Neuronal stem cell (in vitro differentiated cells): ENCODE measurements around the gene CLPSL2.

Experiments
- DNase-seq: peaks from one replicate; pipeline ENCODE4 v3.0.0-alpha.2; 2013; ENCODE audit warnings: low spot score
- H2AFZ ChIP-seq: one replicate; pipeline ENCODE4 v1.6.1; 2013; ENCODE audit warnings: mild to moderate bottlenecking, low read length, inconsistent platforms
- H2AK5ac ChIP-seq: 2 replicates; pipeline ENCODE4 v1.6.1; 2013; ENCODE audit warnings: low read depth, mild to moderate bottlenecking, inconsistent platforms, low read length, moderate library complexity, mixed read lengths
- H2BK120ac ChIP-seq: 2 replicates; pipeline ENCODE4 v1.6.1; 2013; ENCODE audit warnings: low read depth, mild to moderate bottlenecking, inconsistent platforms, low read length, moderate library complexity, mixed read lengths
- H2BK12ac ChIP-seq: one replicate; pipeline ENCODE4 v1.6.1; 2013; ENCODE audit warnings: low read length, inconsistent platforms
- H2BK15ac ChIP-seq: 2 replicates; pipeline ENCODE4 v1.6.1; 2013; ENCODE audit warnings: mild to moderate bottlenecking, low read length, inconsistent platforms, mixed read lengths
- H2BK5ac ChIP-seq: one replicate; pipeline ENCODE4 v1.6.1; 2013; ENCODE audit warnings: inconsistent platforms, mild to moderate bottlenecking, low read length, moderate library complexity
- H3K14ac ChIP-seq: one replicate; pipeline ENCODE4 v1.6.1; 2013; ENCODE audit warnings: low read length, inconsistent platforms
- H3K18ac ChIP-seq: 2 replicates; pipeline ENCODE4 v1.6.1; 2013; ENCODE audit warnings: low read length, inconsistent platforms
- H3K23ac ChIP-seq: 2 replicates; pipeline ENCODE4 v1.6.1; 2013; ENCODE audit warnings: low read depth, mild to moderate bottlenecking, mixed read lengths, low read length, inconsistent platforms; ENCODE audit not compliant: poor library complexity
- H3K27ac ChIP-seq: replicated peaks from 3 replicates; pipeline ENCODE4 v1.5.1; 2013; ENCODE audit warnings: low read length, inconsistent platforms
- H3K27me3 ChIP-seq, 3 experiments: 2 replicates each; pipeline ENCODE4 v1.6.1; 2013; ENCODE audit warnings: low read length in 3 of 3, mild to moderate bottlenecking in 2 of 3, inconsistent platforms in 1 of 3, low read depth in 1 of 3, mixed read lengths in 1 of 3, moderate library complexity in 1 of 3; ENCODE audit not compliant: control insufficient read depth in 3 of 3, insufficient read depth in 3 of 3
- H3K36me3 ChIP-seq, 2 donors: replicated peaks in 1 of 2; 2 replicates each; pipeline ENCODE4 v1.6.1; 2013; ENCODE audit warnings: low read length in 2 of 2; ENCODE audit not compliant: control insufficient read depth in 2 of 2, insufficient read depth in 2 of 2
- H3K4ac ChIP-seq: 2 replicates; pipeline ENCODE4 v1.6.1; 2013; ENCODE audit warnings: inconsistent platforms, mild to moderate bottlenecking, low read length, moderate library complexity
- H3K4me1 ChIP-seq, 2 donors: 1 replicate in 1 of 2; 2 replicates in 1 of 2; pipeline ENCODE4 v1.6.1; 2013; ENCODE audit warnings: low read length in 2 of 2, low read depth in 1 of 2; ENCODE audit not compliant: control insufficient read depth in 2 of 2, insufficient read depth in 1 of 2
- H3K4me2 ChIP-seq: one replicate; pipeline ENCODE4 v1.6.1; 2013; ENCODE audit warnings: mild to moderate bottlenecking, low read length, inconsistent platforms; ENCODE audit not compliant: insufficient read depth, poor library complexity, severe bottlenecking
- H3K4me3 ChIP-seq, 2 donors: 2 replicates each; pipeline ENCODE4 v1.5.1; 2013; ENCODE audit warnings: low read length in 2 of 2, mild to moderate bottlenecking in 2 of 2, inconsistent platforms in 1 of 2, moderate library complexity in 1 of 2
- H3K79me1 ChIP-seq: one replicate; pipeline ENCODE4 v1.6.1; 2013; ENCODE audit warnings: low read depth, mild to moderate bottlenecking, inconsistent platforms, low read length, moderate library complexity
- H3K9ac ChIP-seq: one replicate; pipeline ENCODE4 v1.6.1; 2013; ENCODE audit warnings: mild to moderate bottlenecking, low read depth, low read length, inconsistent platforms; ENCODE audit not compliant: poor library complexity
- H3K9me3 ChIP-seq, 2 donors: replicated peaks in 1 of 2; 2 replicates each; pipeline versions ENCODE3 to v1.6.1; 2013; ENCODE audit warnings: low read length in 2 of 2, mild to moderate bottlenecking in 2 of 2, inconsistent platforms in 1 of 2, low read depth in 1 of 2, mixed read lengths in 1 of 2, moderate library complexity in 1 of 2; ENCODE audit not compliant: control insufficient read depth in 2 of 2, insufficient read depth in 1 of 2
- H4K8ac ChIP-seq: one replicate; pipeline ENCODE4 v1.6.1; 2013; ENCODE audit warnings: low read depth, mild to moderate bottlenecking, inconsistent platforms, low read length, moderate library complexity
- H4K91ac ChIP-seq: one replicate; pipeline ENCODE4 v1.6.1; 2013; ENCODE audit warnings: low read length, low read depth, mild to moderate bottlenecking, inconsistent platforms; ENCODE audit not compliant: poor library complexity
- WGBS, 2 donors: extraction: QIAGEN DNeasy Blood & Tissue Kit; methylation state at CpG; one replicate each; pipeline ENCODE4 v1.1.7; 2013; ENCODE audit warnings: missing lambda C conversion rate in 2 of 2, mixed read lengths in 1 of 2; ENCODE audit not compliant: insufficient read length in 2 of 2, insufficient replicate concordance in 1 of 2; ENCODE audit errors: extremely low coverage in 2 of 2; 5-methylcytosine and 5-hydroxymethylcytosine counted together

CLPSL2 gene

GRCh38 chr6:35765739-35766138, 10.7 kb upstream of the CLPSL2 start:
- Histone ChIP-seq H3K4me2 (no peak overlapping the region), H3K79me1 (no peaks in the 10 kb centered on the region), H2BK5ac (no peak overlapping the region), H3K4ac (no peak overlapping the region), H2AK5ac (no peak overlapping the region), H2BK15ac (no peak overlapping the region), H3K14ac (no peak overlapping the region), H3K4me3 (no peak overlapping the region), H2AFZ (no peak overlapping the region), H3K9ac (no peak overlapping the region), H3K36me3 (no peaks in the 10 kb centered on the region), H3K23ac (no peak overlapping the region), H4K8ac (no peak overlapping the region), H4K91ac (no peak overlapping the region), H2BK12ac (no peak overlapping the region), H3K27ac (no peak overlapping the region), H3K27me3 (peaks cover 0 to 27% (median 5%) of the 10 kb centered on the region in 3 experiments), H3K18ac (no peak overlapping the region), H3K4me1 (peaks cover 3% of the 10 kb centered on the region in 2 donors), H2BK120ac (no peak overlapping the region), H3K9me3 (no peaks in the 10 kb centered on the region)
- WGBS, 2 donors, result no CpG with 5 or more reads among the region's 23 CpGs
- no peak for DNase-seq

DNA sequence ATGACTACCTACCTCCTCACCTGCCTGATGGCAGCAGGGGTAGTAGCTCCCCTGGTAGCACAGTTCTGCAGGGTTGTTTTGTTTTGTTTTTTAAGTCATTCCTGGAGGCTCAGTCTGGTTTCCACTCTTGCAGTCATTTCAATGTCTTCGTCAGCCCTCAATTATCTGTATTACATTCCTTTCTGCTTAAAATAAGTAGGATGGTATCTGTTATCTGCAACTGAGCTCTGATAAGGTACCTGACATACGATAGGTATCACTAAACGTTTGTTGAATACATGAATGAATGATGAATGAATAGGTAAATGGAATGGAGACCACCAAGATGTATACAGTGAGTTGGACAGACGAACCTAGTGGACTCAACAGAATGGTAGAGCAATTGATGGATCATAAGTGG, 7.2 kb upstream of the CLPSL2 start:
- H3K4me2 ChIP-seq, result no peak overlapping the region
- no peak overlapping the region for H2AFZ ChIP-seq
- no peak overlapping the region for H2BK15ac ChIP-seq
- no peak overlapping the region for H3K27ac ChIP-seq
- no peak overlapping the region for H3K9ac ChIP-seq
- H3K36me3 ChIP-seq, result no peaks in the 10 kb centered on the region
- no peak for DNase-seq
- no peak overlapping the region for H3K4ac ChIP-seq
- H2BK12ac ChIP-seq, result no peak overlapping the region
- H2BK120ac ChIP-seq, result no peak overlapping the region
- H3K18ac ChIP-seq, result no peak overlapping the region
- no peak overlapping the region for H3K4me3 ChIP-seq
- peaks cover 0 to 3% of the 10 kb centered on the region in 2 donors for H3K4me1 ChIP-seq
- no peak overlapping the region for H2BK5ac ChIP-seq
- no peak overlapping the region for H3K23ac ChIP-seq
- H2AK5ac ChIP-seq, result no peak overlapping the region
- no peak overlapping the region for H4K91ac ChIP-seq
- H3K79me1 ChIP-seq, result no peaks in the 10 kb centered on the region
- WGBS, 2 donors, result no CpG with 5 or more reads among the region's 4 CpGs
- H3K14ac ChIP-seq, result no peak overlapping the region
- no peak overlapping the region for H4K8ac ChIP-seq
- no peaks in the 10 kb centered on the region for H3K9me3 ChIP-seq
- peaks cover 0 to 25% (median 2%) of the 10 kb centered on the region in 3 experiments for H3K27me3 ChIP-seq

DNA sequence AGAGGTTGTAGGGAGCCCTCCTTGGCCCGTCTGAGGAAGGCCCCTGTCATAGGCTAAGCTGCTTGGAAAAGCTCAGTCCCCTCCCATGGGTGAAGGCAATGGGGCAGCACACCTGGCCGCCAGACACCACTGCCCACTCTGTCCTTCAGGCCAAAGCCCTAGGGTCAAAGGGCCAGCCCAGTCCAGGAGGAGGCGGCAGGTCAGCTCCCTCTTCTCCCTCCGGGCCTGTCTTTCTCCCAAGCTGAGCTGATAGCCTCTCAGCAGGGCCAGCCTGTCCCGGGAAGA, 5.1 kb upstream of the CLPSL2 start:
- Histone ChIP-seq H3K9me3 (no peaks in the 10 kb centered on the region), H3K23ac (peak overlapping the region; percentile 49), H3K18ac (peak overlapping the region; percentile 84), H3K27me3 (peaks cover 0 to 26% (median 0%) of the 10 kb centered on the region in 3 experiments), H3K79me1 (no peaks in the 10 kb centered on the region), H3K14ac (no peak overlapping the region), H3K4me1 (peaks cover 0 to 2% of the 10 kb centered on the region in 2 donors), H3K4ac (peak overlapping the region; percentile 4), H4K8ac (no peak overlapping the region), H3K4me3 (no peak overlapping the region), H3K27ac (no peak overlapping the region), H3K36me3 (no peaks in the 10 kb centered on the region), H4K91ac (peak overlapping the region; percentile 93), H2BK120ac (no peak overlapping the region), H2BK12ac (no peak overlapping the region), H2AFZ (no peak overlapping the region), H2BK15ac (no peak overlapping the region), H2AK5ac (peak overlapping the region; percentile 82), H2BK5ac (no peak overlapping the region), H3K4me2 (no peak overlapping the region), H3K9ac (no peak overlapping the region)
- no peak for DNase-seq
- no CpG with 5 or more reads among the region's 5 CpGs for WGBS, 2 donors

GRCh38 chr6:35774116-35774794, 2.1 kb upstream of the CLPSL2 start:
- H2BK15ac ChIP-seq, result no peak overlapping the region
- H3K27me3 ChIP-seq, result peaks cover 0 to 50% (median 0%) of the 10 kb centered on the region in 3 experiments
- H3K4me1 ChIP-seq, result peaks cover 3 to 4% of the 10 kb centered on the region in 2 donors
- H2AK5ac ChIP-seq, result no peak overlapping the region
- H3K79me1 ChIP-seq, result no peaks in the 10 kb centered on the region
- H3K36me3 ChIP-seq, result no peaks in the 10 kb centered on the region
- H2AFZ ChIP-seq, result no peak overlapping the region
- H3K18ac ChIP-seq, result no peak overlapping the region
- no peak overlapping the region for H2BK120ac ChIP-seq
- no peak overlapping the region for H4K8ac ChIP-seq
- H3K23ac ChIP-seq, result no peak overlapping the region
- no CpG with 5 or more reads among the region's 11 CpGs for WGBS, 2 donors
- H3K9ac ChIP-seq, result no peak overlapping the region
- no peak overlapping the region for H3K27ac ChIP-seq
- H3K14ac ChIP-seq, result no peak overlapping the region
- no peak overlapping the region for H2BK5ac ChIP-seq
- no peak overlapping the region for H3K4me2 ChIP-seq
- H3K9me3 ChIP-seq, result no peaks in the 10 kb centered on the region
- DNase-seq, result no peak
- no peak overlapping the region for H4K91ac ChIP-seq
- no peak overlapping the region for H3K4ac ChIP-seq
- no peak overlapping the region for H2BK12ac ChIP-seq
- no peak overlapping the region for H3K4me3 ChIP-seq
